ENCODE measurements around the gene PRKG1. TPM values are rescaled to one million over a fixed set of nuclear protein-coding genes. Genes with fewer than 3 reads are reported as not detected.
"Not testable (repeated sequence)": the region's sequence is repeated elsewhere in the genome, so short reads cannot be mapped to it uniquely, and the experiment has no call there.

The PRKG1 gene
- total RNA-seq, 1 donor from 2014 or later: 50.2 TPM

DNA sequence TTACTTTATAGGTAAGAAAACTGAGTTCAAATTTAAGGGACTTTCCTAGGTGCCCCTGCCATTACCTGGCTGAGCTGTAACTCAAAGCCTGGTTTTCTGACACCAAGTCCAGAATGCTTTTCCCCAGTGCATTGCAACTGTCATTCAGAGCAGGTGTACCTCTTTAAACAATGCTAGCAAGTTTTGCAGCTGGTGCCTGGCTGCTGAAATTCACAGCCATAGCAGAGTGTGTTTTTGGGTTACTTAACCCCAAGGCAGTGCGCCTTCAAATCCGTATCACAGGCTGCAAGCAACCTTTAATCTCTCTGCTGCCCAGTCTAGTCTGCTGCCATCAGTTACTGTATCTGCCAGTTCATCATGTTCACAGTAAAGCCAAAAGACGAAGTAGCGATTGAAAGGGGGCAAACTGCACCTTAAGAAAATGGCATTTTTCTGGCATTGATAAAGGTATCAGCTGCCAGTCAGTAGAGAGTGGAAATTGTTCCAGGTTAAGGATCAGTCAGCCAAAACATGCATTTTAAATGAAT, 359.7 kb downstream of the PRKG1 start:
- H3K4me3 ChIP-seq: no peak overlapping the region
- H3K36me3 ChIP-seq: no peaks in the 10 kb centered on the region
- TF ChIP-seq, protein P1, sequence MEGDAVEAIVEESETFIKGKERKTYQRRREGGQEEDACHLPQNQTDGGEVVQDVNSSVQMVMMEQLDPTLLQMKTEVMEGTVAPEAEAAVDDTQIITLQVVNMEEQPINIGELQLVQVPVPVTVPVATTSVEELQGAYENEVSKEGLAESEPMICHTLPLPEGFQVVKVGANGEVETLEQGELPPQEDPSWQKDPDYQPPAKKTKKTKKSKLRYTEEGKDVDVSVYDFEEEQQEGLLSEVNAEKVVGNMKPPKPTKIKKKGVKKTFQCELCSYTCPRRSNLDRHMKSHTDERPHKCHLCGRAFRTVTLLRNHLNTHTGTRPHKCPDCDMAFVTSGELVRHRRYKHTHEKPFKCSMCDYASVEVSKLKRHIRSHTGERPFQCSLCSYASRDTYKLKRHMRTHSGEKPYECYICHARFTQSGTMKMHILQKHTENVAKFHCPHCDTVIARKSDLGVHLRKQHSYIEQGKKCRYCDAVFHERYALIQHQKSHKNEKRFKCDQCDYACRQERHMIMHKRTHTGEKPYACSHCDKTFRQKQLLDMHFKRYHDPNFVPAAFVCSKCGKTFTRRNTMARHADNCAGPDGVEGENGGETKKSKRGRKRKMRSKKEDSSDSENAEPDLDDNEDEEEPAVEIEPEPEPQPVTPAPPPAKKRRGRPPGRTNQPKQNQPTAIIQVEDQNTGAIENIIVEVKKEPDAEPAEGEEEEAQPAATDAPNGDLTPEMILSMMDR (IDR thresholded peaks at IDR 0.05): no peak
- intact Hi-C loops (cut with DNase I): no loop called here
- H3K4me1 ChIP-seq: peaks cover 0 to 4% of the 10 kb centered on the region in 2 donors
- no peaks in the 10 kb centered on the region for H3K27me3 ChIP-seq
- H3K27ac ChIP-seq: no peak overlapping the region
- H3K9me3 ChIP-seq: no peaks in the 10 kb centered on the region
- no peak for DNase-seq (ENCODE audit: low spot score in 2 of 2)

DNA sequence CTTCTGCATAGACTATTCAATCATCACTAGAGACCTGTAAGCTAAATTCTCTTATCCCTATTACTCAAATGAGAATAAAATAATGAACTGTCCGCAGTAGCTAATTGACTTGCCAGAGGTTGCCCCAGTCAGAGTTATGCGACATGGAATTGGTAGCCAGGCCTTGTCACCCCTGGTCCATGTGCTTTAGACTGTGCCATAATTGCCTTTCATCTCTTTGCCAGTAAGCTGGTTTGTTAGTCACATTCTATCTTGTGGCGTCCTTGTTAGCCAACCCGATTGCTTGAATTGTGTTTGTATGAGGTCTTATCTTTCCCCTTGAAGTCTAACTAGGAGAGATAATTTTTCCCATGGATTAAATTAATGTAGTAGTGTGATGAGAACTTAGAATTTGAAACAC, 362.5 kb downstream of the PRKG1 start:
- intact Hi-C loops (cut with DNase I): no loop called here
- no peaks in the 10 kb centered on the region for H3K36me3 ChIP-seq
- DNase-seq (ENCODE audit: low spot score in 2 of 2): no peak
- no peaks in the 10 kb centered on the region for H3K27me3 ChIP-seq
- TF ChIP-seq, protein P1 (IDR thresholded peaks at IDR 0.05): no peak
- H3K4me3 ChIP-seq: no peak overlapping the region
- no peaks in the 10 kb centered on the region for H3K9me3 ChIP-seq
- peaks cover 0 to 4% of the 10 kb centered on the region in 2 donors for H3K4me1 ChIP-seq
- no peak overlapping the region for H3K27ac ChIP-seq

DNA sequence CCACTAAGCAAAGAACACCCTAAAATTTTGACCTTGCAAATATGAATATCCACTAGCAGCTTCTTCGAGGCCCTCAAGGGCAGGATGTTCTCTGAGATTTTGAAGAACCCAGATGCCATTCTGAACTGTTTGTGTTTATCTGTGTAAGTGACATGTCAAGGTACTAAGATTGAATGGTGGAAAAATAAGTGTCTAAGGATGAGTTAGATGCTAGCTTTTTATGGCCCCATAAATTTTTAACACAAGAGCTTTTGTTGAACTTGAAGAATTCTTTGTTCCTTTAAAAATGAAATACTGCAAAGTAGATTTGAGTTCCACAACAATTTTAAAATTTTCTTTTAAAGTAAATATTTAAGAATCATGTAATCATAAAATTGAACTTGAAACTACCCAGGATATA, 365.4 kb downstream of the PRKG1 start:
- Histone ChIP-seq H3K27me3 (no peaks in the 10 kb centered on the region), H3K4me3 (no peak overlapping the region), H3K36me3 (no peaks in the 10 kb centered on the region), H3K4me1 (peaks cover 0 to 6% of the 10 kb centered on the region in 2 donors), H3K9me3 (no peaks in the 10 kb centered on the region), H3K27ac (no peak overlapping the region)
- intact Hi-C loops (cut with DNase I): no loop called here
- TF ChIP-seq, protein P1 (IDR thresholded peaks at IDR 0.05): no peak
- DNase-seq (ENCODE audit: low spot score in 2 of 2): no peak

DNA sequence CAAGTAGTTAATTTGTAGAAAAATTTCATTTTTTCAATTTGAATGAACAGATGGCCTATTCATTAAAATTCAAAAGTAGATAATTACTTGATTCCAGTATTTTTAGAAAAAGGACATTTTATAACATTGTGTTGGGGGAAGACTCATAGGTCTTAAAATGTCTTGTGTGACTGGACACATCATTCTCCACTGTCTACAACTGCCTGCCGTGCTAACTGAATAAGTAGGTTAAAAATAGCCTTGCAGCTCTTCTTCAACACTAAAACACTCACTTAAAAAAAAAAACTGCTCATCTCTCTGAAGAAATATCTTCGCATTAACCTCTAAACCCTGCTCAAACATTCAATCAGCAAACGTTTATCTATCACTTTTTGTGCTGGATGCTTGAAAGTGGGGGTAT, 371.3 kb downstream of the PRKG1 start:
- TF ChIP-seq, protein P1 (IDR thresholded peaks at IDR 0.05): no peak
- no peaks in the 10 kb centered on the region for H3K36me3 ChIP-seq
- H3K4me1 ChIP-seq: peaks cover 0 to 2% of the 10 kb centered on the region in 2 donors
- no peak overlapping the region for H3K27ac ChIP-seq
- no peak for DNase-seq (ENCODE audit: low spot score in 2 of 2)
- no peaks in the 10 kb centered on the region for H3K9me3 ChIP-seq
- no peaks in the 10 kb centered on the region for H3K27me3 ChIP-seq
- no peak overlapping the region for H3K4me3 ChIP-seq
- intact Hi-C loops (cut with DNase I): no loop called here

DNA sequence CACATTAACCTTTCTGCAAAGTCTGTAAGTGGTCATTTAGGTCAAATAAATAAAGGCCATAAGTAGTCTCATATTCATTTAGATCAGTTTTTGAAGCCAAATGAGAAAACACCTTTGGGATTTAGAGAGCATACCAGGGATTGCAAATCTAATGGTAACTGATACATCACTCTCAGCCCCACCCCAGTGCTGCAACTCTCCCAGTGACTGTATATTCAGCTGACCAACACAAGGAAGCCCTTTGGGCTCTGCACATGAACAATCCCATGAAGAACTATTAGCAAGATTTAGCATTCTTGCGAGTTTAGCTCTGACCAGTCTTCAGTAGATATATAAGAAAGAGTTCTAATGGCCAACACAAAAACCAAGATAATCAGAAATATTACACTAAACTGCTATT, 372.8 kb downstream of the PRKG1 start:
- TF ChIP-seq, protein P1 (IDR thresholded peaks at IDR 0.05): no peak
- DNase-seq (ENCODE audit: low spot score in 2 of 2): no peak
- Histone ChIP-seq H3K27ac (no peak overlapping the region), H3K27me3 (no peaks in the 10 kb centered on the region), H3K9me3 (no peaks in the 10 kb centered on the region), H3K36me3 (no peaks in the 10 kb centered on the region), H3K4me3 (no peak overlapping the region), H3K4me1 (peaks cover 0 to 2% of the 10 kb centered on the region in 2 donors)
- intact Hi-C loops (cut with DNase I): no loop called here

DNA sequence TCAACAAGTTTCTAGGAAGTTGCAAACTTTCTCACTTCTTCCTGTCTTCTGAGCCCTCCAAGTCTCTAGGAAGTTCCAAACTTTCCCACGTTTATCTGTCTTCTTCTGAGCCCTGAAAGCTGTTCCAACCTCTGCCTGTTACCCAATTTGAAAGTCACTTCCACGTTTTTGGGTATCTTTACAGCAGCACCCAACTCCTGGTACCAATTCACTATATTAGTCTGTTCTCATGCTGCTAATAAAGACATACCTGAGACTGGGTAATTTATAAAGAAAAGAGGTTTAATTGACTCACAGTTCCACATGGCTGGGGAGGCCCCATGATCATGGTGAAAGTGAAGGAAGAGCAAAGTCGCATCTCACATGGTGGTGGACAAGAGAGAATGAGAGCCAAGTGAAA, 381.5 kb downstream of the PRKG1 start:
- H3K36me3 ChIP-seq; H3K27me3 ChIP-seq; intact Hi-C loops (cut with DNase I); H3K27ac ChIP-seq; H3K4me3 ChIP-seq; DNase-seq (ENCODE audit: low spot score in 2 of 2); H3K9me3 ChIP-seq: not testable (repeated sequence)
- peaks cover 0 to 11% of the 10 kb centered on the region in 2 donors for H3K4me1 ChIP-seq
